Fibroblast of skin of abdomen (primary cell): ENCODE measurements around the gene AGAP6.
"Not testable (repeated sequence)": the region's sequence is repeated elsewhere in the genome, so short reads cannot be mapped to it uniquely, and the experiment has no call there.

Experiments
- DNase-seq: peaks from one replicate; pipeline ENCODE4 v3.0.0-alpha.2; 2013

AGAP6 gene

DNA sequence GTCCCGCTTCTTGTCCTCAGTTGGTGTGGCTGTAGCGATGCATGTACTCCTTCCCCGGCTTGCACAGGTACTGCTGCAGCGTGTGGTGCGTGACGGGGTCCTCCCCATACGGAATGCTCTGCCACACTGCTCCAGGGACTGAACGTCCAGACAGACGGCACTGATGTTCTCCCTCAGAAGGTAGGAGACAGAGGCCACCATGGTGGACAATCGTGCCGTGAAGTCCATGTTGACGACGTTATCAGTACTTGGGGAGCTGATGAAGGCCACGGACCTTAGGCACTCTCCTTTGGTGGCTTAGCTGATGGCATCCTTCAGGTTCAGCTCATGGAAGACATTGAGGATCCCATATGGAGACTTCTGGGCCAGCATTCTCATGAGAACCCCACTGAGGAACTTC lies 37.4 kb downstream of the AGAP6 start:
- no peak for DNase-seq

DNA sequence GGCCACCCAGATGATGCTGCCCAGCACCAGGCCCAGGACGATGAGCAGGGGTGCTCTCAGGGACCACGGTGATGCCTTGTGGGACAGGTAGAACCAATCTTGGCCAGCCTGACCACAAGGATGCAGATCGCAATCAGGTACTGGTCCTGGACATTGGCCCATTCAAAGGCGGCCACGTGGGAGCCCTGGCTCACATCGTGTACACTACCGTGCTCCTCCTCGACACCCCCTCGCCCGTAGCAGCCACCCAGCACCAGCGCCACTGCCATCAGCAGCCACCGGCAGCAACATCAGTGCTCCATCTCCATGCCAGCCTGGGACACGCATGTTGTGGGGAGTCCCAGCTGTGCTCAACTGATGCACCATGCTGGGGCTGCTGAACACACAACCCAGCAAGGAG lies 39.0 kb downstream of the AGAP6 start:
- DNase-seq = no peak

DNA sequence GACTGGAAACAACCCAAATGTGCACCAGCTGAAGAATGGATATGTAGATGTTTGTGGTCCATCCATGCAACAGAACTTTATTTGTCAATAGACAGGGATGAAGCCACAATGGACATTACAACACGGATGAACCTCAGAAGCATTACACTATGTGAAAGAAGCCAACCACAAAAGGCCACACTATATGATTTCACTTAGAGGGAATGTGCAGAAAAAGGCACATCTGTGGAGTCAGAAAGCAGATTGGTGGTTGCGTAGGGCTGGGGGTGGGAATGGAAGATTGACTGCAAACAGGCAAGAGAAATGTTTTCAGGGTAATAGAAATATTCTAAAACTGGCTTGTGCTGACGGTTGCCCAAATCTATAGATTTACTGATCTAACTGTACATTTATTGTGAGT lies 45.3 kb downstream of the AGAP6 start:
- DNase-seq = peak; percentile 70

DNA sequence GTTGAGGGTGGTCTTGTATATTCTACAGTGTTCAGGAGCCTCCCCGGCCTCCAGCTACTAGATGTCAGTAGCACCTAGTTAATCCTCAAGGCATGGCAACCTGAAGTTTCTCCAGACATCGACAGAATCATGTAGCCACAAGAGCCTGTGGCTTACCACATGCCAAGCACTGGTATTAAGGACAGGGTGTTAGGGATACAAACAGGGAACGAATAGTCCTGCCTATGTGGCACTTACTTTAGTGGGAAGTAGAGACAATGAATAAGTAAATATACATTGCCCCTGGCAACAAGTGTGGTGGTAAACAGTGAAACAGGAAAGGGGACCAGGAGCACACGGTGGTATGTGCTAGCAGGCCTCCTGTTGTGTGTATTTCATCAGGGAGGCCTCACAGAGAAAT lies 47.1 kb downstream of the AGAP6 start:
- DNase-seq = not testable (repeated sequence)

DNA sequence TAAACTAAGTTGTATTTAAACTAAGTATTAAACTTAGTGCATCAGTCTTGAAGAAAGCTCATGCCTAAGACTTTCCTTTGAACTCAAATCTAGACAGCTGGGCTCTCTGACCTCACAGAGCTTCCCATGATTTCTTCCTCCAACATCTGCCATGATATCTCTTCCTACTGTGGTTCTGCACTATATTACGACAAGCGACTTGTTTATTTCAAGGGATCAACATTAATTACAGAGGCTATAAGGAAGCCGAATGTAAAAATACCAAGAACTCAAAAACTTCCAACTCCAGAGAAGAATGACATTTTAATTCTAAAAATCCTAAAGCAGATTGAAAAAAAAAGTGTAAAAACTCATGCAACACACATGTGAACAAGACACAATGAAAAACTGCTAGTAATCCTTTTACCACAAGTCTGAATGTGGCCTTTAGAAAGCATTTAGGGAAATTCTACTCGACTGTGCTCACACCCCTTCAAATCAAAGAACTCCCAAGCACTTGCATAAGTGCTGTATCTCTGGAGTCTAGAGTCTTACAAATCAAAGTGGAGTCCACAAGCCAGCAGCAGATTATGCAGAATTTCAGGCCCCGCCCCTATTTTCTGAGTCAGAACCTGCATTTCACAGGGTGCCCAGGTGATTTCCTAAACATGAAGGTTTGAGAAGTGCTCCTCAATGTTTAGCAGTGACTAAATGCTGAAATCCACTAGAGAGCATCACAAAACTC lies 56.9 kb downstream of the AGAP6 start:
- DNase-seq = peak; percentile 47

DNA sequence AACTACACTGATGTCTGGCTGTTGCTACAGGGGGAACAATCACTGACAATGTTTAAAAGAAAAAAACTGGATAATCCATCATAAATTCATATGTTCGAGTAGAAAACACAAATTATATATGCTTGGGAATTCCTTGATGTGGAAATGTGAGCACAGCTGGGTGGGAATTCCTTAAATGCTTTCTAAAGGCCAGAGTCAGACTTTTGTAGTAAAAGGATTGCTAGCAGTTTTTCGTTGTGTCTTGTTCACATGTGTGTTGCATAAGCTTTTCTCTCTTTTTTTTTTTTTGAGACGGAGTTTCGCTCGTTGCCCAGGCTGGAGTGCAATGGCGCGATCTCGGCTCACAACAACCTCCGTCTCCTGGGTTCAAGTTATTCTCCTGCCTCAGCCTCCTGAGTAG lies 58.3 kb downstream of the AGAP6 start:
- peak; percentile 69 for DNase-seq

DNA sequence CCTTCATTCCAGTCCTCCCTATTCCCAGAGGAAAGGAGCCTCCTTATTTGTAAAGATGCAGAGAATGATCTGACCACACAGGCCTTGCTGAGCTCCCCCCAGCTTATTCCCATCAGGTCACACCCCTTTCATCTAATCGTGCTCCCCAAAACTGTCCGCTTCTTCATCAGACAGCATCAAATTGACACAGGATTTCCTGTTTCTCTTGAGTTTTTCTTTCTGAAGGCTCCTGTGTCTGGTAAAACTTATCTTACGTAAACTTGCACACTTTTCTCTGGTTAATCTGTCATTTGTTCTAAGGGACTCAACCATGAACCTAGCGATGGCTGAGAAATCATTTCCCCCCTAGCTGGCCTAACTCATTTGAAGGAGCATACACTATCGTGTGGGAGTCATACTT lies 59.4 kb downstream of the AGAP6 start:
- DNase-seq = not testable (repeated sequence)

DNA sequence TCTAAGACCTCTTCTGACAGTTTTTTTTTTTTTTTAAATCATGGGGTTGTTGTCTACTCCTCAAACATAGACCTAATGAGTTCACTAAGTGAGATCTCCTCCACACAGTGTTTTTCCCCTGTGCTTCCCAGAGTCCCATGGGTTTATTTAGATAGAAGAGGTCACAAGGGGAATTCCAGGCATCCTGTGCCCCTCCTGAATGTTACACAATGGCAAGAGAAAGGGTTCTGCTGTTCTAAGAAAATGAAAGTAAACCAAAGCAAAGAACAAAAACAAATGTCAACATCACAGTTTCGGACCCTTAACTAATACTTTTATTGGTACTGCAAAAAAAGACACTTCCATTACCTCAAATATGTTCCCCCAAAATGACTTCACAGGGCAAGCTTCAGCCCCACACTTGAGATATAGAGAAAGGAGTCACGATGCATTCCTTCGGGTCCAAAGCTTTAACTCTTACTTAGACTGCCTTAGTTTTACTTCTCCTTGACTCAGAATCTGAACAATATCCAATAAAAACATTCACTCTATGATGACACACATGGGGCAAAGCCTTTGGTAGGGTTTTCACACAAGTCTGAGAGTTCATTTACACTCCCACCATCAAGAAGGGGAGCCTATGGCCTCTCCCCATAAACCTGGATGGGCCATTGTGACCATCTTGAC lies 63.9 kb downstream of the AGAP6 start:
- DNase-seq = peak; percentile 22

DNA sequence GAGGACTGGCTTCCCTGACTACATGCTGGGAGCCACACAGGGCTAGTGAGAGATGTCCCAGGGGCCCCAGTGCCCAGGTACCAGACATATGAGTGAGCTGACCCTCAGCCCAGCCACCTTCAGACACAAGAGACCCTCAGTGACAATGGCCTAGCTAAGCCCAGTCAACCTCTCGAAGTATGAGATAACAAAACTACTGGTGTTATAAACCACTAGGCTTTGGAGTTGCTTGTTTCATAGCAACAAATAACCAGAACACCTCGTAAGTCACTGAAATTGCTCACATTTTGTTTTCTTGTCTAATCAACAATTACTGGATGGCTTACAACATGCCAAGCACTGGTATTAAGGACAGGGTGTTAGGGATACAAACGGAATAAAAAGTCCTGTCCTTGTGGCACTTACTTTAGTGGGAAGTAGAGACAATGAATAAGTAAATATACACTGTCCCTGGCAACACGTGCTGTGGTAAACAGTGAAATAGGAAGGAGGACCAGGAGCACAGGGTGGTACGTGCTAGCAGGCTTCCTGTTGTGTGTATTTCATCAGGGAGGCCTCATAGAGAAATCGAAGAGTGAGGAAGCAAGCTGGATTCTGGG lies 64.7 kb downstream of the AGAP6 start:
- DNase-seq = not testable (repeated sequence)

DNA sequence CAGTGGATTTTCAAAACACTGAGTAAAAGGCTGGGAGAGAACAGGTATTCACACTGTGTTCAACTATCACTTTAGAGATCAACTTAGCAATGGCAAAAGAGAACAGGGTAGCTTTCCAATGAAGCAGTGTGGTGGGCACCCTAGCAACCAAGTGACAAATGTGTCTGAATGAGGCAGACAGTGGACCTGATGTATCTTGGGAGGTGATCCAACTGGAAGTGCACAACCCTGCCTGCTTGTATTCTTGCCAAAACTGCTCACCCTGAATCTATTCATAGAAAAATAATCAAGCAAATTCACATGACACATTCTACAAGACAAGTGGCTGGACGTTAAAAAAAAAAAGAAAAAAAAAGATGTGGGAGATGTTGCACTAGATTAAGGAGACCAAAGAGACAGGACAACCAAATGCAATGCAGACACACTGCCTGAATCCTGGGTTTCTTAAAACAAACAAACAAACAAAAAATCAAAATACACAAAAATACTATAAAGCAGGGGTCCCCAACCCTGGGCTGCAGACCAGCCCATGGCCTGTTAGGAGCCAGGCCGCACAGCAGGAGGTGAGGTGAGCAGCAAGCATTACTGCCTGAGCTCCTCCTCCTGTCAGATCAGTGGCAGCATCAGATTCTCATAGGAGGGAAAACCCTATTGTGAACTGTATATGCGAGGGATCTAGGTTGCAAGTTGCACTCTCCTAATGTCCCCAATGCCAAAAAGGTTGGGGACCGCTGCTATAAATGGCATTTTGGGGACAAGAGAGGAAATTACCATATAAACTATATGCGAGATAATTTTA lies 67.5 kb downstream of the AGAP6 start:
- DNase-seq = not testable (repeated sequence)

DNA sequence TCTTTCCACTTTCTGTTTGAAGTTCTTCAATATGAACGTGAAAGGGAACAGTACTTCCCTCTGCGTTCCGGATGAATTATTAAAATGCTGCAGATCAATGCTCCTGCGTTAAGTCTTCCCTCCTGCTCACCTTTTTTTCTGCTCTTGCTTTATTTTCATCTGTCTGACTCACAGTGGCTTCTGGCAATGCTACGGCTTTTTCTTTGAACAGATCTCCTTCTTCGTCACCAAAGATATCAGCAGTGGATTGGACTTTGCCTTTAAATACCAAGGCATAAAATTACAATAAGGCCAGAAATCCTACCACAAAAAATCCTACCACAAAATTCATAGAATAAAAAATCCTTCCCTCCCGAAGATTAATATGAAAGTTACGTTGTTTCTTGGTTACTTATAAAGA lies 68.4 kb downstream of the AGAP6 start:
- DNase-seq = not testable (repeated sequence)

DNA sequence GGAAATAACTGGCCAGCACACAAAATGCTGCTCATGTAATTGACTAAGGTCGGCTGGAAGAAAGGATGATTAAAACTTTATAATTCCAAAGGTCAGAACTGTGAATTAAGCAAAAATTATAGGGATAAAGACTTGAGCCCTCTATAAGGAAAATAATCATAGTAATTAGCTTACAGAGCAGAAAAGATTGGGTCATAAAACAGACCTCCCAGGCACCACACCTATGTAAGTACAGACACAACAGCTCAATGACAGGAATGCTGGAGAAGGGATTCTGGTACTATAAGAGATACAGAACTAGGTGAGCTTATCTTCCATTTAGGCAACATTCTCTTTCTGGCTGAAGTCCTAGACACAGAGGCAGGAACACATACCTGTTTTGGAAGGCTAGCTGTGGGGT lies 70.5 kb downstream of the AGAP6 start:
- DNase-seq = not testable (repeated sequence)

DNA sequence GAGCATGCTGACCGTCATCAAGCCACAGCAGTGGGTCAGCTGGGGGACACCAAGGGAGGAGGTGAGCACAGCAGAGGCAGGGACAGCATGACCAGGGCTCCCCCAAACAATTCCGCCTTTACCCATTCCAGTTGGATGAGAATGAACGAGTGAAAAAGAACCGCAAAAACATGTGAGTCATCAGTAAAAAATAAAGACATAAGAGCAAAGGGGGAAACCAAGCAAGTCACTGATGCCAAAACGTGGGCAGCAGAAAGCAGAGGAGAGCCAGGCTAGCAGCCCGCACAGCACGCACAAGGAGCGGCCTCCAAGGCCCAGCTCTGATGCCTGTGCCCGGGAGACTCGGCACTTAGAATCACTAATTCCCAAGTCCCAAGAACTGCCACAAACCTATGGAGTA lies 71.7 kb downstream of the AGAP6 start:
- DNase-seq = not testable (repeated sequence)
